ENCODE data around the gene KDM4B. TPM values are rescaled to one million over a fixed set of nuclear protein-coding genes. Genes with fewer than 3 reads are reported as not detected.

The KDM4B gene
- total and polyA plus RNA-seq, 7 donors = 7.2 to 46.5 (median 21.4) TPM

GRCh38 chr19:5049561-5049960 is 80.6 kb downstream of the KDM4B start:
- Histone ChIP-seq H3K36me3 (peaks cover 8 to 58% (median 12%) of the 10 kb centered on the region in 4 donors), H3K9me3 (no peaks in the 10 kb centered on the region), H3K4me3 (no peak overlapping the region), H3K4me1 (peaks cover 0 to 25% (median 17%) of the 10 kb centered on the region in 4 donors), H3K27ac (no peak overlapping the region), H3K27me3 (no peaks in the 10 kb centered on the region)
- TF ChIP-seq CTCF (IDR thresholded peaks at IDR 0.05) (no peak), POLR2AphosphoS5 (IDR thresholded peaks at IDR 0.05) (no peak), EP300 (IDR thresholded peaks at IDR 0.05) (no peak), POLR2A (IDR thresholded peaks at IDR 0.05) (no peak)
- no peak for DNase-seq
- WGBS, 2 donors = 64 to 85% methylated on average over 9 of the region's 9 CpGs
- intact Hi-C loops (cut with DNase I) = loop anchor here (5.0 kb wide), 2 partner anchors 88 to 528 kb away; no protein-coding TSS in a partner anchor

DNA sequence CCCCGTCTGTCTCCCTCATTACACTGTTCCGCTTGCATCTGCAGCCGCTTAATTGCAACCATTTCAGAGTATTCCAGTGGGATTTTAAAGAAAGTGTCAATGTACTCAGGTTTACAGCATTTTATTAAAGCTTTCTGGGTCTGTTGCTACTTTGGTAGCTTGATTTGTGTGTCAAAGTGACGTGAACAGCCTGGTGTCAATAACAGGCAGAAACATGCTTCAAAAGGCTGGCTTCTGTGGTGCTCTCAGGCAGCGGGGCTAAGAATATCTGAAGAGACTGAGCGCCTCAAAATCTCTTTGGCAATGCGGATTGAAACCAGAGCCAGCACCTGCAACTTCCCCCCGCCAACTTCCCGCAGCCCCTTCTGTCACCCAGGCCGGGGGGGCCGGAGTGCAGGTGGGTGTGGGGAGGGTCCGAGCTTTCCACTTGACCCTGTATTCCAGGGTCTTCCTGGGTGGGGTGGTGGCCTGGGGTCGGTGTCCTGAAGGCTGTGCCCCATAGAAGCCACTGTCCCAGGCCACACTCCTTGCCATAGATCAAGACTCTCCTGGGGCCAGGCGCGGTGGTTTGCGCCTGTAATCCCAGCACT is 81.2 kb downstream of the KDM4B start:
- peaks cover 8 to 58% (median 12%) of the 10 kb centered on the region in 4 donors for H3K36me3 ChIP-seq
- WGBS, 2 donors = 90 to 96% methylated on average over 16 of the region's 16 CpGs
- H3K9me3 ChIP-seq = no peaks in the 10 kb centered on the region
- no peak overlapping the region for H3K27ac ChIP-seq
- no peak for TF ChIP-seq POLR2AphosphoS5 (IDR thresholded peaks at IDR 0.05)
- TF ChIP-seq CTCF (IDR thresholded peaks at IDR 0.05) = no peak
- no peak for TF ChIP-seq EP300 (IDR thresholded peaks at IDR 0.05)
- no peak overlapping the region for H3K4me3 ChIP-seq
- no peak for DNase-seq
- peaks cover 0 to 25% (median 17%) of the 10 kb centered on the region in 4 donors for H3K4me1 ChIP-seq
- H3K27me3 ChIP-seq = no peaks in the 10 kb centered on the region
- intact Hi-C loops (cut with DNase I) = no loop called here

- Histone ChIP-seq H3K27ac (no peak overlapping the region), H3K36me3 (peaks cover 8 to 63% (median 12%) of the 10 kb centered on the region in 4 donors), H3K4me1 (peaks cover 0 to 25% (median 17%) of the 10 kb centered on the region in 4 donors), H3K4me3 (no peak overlapping the region), H3K9me3 (no peaks in the 10 kb centered on the region), H3K27me3 (no peaks in the 10 kb centered on the region)
- intact Hi-C loops (cut with DNase I) = no loop called here
- TF ChIP-seq POLR2A (IDR thresholded peaks at IDR 0.05) = no peak
- no peak for TF ChIP-seq CTCF (IDR thresholded peaks at IDR 0.05)
- TF ChIP-seq EP300 (IDR thresholded peaks at IDR 0.05) = no peak
- no peak for TF ChIP-seq POLR2AphosphoS5 (IDR thresholded peaks at IDR 0.05)
- DNase-seq = no peak
- WGBS, 2 donors = 94 to 96% methylated on average over 16 of the region's 16 CpGs
Observed at GRCh38 chr19:5050905-5051304, 82.0 kb downstream of the KDM4B start.

DNA sequence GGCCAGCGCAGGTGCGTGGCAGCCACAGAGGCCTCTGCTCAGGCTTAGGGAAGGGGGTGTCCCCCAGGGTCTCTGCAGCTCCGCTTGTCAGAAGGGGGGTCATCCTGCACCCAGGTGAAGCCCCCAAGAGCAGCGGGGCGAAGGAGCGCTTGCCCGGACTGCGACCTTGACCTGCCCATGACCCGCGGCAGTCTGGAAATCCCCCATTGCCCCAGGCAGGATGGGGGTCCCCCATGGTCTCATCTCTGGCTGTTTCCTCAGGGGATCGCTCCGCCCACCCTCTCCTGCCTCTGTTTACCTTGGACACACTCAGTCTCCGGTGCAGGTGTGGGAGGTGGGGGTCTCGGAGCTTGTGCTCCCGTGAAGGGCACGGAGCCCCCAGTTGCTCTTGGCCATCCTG is 82.7 kb downstream of the KDM4B start:
- intact Hi-C loops (cut with DNase I) = no loop called here
- peaks cover 8 to 60% (median 12%) of the 10 kb centered on the region in 4 donors for H3K36me3 ChIP-seq
- no peak for TF ChIP-seq POLR2AphosphoS5 (IDR thresholded peaks at IDR 0.05)
- DNase-seq = no peak
- no peak overlapping the region for H3K27ac ChIP-seq
- no peaks in the 10 kb centered on the region for H3K9me3 ChIP-seq
- H3K4me1 ChIP-seq = peaks cover 0 to 24% (median 17%) of the 10 kb centered on the region in 4 donors
- WGBS, 2 donors = 92 to 96% methylated on average over 16 of the region's 16 CpGs
- H3K4me3 ChIP-seq = no peak overlapping the region
- H3K27me3 ChIP-seq = no peaks in the 10 kb centered on the region

DNA sequence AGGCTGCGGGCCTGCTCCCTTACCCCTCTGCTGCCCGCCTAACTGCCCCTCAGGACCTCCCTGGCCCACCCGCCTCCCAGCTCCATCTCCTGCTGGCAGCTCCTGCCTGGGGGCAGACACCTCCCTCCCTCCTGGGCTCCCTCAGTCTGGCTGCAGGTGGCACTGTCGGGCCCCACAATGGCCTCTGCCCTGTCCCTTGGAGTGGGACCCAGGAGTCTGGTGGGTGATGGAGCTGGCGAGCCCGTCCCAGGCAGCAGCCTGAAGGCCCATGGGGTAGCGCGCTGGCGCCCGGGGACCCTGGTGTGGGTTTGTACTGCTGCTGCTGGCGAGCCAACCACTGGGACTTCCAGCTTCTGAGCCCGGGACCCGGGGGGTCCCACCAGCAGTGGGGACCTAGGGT is 83.6 kb downstream of the KDM4B start:
- 94 to 95% methylated on average over 13 of the region's 13 CpGs for WGBS, 2 donors
- intact Hi-C loops (cut with DNase I) = no loop called here

More for the DNA sequence above, 83.6 kb downstream of the KDM4B start:
- DNase-seq = no peak
- peaks cover 0 to 20% (median 16%) of the 10 kb centered on the region in 4 donors for H3K4me1 ChIP-seq
- peaks cover 6 to 59% (median 7%) of the 10 kb centered on the region in 4 donors for H3K36me3 ChIP-seq
- no peak overlapping the region for H3K27ac ChIP-seq
- H3K4me3 ChIP-seq = no peak overlapping the region
- H3K9me3 ChIP-seq = no peaks in the 10 kb centered on the region
- TF ChIP-seq CTCF (IDR thresholded peaks at IDR 0.05) (no peak), EP300 (IDR thresholded peaks at IDR 0.05) (no peak), POLR2AphosphoS5 (IDR thresholded peaks at IDR 0.05) (no peak), POLR2A (IDR thresholded peaks at IDR 0.05) (no peak)
- no peaks in the 10 kb centered on the region for H3K27me3 ChIP-seq
